ENCODE data around the gene IFNG.
"Not testable (repeated sequence)": the region's sequence is repeated elsewhere in the genome, so short reads cannot be mapped to it uniquely, and the experiment has no call there.

Gene IFNG

DNA sequence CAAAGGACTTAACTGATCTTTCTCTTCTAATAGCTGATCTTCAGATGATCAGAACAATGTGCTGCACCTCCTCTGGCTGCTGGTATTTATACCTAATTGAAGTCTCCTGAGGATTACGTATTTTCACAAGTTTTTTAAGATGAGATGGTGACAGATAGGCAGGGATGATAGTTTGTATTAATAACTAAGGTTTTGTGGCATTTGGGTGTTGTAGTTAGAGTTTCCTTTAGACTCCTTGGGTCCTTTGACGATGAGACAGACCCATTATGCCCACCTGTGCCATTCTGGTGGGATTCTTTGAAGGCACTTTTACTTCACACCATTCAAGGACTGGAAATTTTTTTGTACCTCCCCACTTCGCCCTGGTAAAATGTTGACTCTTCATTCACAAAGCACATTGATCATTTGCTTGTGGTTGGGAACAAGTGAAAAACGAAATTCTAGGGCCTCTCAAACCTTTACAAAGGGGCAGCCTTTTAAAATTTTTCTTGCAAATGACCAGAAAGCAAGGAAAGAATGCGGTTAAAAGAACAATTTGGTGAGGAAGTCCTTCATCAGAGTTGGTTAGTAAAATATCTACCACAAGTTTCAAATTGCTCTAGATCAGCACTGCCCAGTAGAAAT lies at the start of gene IFNG:
Gene IFNG (minus strand): TSS at position 60 of the 624 bp plus-strand sequence. CDS start 125 bp downstream, outside the sequence.
- no peak for DNase-seq

DNA sequence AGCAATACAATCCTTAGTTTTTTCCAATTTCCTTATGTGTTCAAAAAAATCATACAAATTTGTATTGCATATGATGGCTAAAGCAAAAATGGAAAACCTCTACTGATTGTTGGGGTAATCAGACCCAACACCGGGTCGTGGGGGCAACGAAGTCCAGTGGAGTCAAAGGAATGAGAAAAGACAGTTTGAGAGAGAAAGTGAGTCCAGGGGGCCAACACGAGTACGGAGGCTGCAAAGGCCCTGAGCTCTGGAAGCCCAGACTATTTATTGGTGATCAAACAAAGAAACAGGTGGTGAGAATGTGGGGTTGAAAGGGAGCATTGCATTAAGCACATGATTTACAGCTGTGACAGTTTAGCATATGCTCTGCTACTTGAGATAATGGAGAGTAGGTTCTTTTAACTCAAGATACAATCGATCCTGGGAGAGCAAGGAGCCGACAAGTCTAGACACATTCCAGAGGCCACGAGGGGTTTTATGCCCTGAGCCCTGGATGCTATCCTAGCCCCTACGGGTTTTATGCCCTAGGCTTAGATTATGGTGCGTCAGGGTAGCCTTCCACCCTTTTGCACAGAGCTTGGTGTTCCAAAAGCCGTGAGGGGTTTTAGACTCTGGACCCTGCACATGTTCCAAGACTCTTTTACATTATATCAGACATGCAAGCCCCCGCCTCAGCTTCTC lies 49.6 kb upstream of the IFNG start:
- not testable (repeated sequence) for DNase-seq

DNA sequence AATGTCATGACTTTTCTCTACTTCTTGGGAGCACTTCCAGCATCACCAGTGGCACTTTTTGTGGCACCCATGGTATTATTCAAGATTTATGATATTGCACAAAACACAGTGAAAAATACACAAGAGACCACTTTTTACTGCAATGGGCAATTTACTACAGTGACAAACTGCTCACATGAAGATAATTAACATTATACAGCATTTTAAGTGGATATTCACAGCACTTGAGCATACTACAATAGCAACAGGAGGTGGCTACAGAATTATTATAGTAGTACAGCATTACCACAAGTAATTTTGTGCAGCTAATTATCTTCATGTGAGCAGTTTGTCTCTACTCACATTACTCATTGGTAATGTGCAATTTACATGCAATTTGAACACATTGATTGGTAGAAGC lies 47.7 kb upstream of the IFNG start:
- no peak for DNase-seq

DNA sequence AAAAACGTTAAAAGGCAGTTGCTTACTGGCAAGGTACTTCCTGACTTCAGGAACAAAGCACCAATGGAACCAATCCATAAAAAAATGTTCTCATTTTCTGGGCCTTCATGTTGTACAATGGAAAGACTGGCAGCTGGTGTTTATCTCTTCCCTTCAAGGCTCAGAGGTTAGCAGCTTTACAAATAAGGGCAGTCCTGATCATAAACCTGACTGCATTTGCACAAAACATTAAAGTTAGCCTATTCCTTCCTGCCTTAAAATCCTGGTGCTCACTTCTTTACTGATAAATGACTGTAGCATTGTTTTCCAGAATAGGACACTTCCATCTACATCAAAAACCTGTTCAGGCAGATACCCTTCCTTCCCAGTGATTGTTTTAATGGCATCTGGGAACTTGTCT lies 46.9 kb upstream of the IFNG start:
- no peak for DNase-seq

DNA sequence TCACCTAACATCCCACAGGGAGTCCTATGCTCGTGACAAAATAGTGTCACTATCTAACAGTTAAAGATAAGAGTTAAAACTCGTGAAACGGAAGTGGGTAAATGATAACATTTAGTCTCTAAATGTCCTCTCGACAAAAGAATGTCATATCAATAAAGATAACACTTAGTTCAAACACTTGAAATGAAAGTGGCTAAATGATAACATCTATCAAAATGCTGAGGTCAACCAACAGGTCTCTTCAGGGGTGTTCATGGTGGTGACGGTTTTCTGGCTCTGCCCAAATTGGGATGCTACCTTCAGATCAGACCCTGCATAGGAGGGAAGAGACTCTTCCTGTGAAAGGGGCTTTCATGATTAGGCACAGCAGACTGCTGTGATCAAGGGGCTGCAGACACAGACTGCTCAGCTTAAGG lies 43.9 kb upstream of the IFNG start:
- no peak for DNase-seq

DNA sequence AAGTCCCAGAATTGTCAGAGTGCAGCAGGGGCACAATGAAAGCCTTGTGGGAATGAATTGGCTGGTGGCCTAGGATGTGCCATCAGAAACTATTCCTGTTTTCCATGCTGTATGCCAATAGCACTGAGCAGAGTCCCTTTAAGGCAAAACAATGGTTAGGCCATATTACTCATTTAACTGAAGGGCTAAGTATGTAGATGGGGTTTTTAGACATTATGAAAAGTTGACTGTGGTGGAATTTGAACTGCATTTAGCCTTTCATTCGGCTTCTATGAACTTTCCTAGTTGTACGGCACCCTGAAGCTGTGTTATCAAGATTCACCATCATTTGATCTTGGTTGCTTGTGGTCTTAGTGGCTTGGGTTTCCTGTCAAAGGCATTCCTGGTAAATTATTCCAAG lies 41.3 kb upstream of the IFNG start:
- DNase-seq = no peak

DNA sequence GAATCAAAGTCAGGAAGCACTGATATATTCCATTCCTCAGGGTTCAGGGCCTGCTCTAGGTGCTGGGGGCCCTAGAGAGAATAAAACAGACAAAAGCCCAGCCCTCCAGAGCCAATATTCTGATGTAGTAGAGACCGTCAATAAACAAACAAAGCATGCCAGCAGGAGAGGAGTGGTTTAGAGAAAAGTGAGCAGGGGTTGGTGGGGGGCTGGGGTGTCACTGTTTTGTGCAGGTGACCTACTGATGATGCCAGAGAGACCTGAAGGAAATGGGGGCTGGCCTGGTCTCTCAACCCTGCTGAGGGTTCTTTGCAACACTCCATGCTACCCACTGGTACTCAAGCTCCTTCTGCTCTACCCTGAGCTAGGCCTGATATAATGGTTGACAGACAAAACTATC lies 39.6 kb upstream of the IFNG start:
- no peak for DNase-seq

DNA sequence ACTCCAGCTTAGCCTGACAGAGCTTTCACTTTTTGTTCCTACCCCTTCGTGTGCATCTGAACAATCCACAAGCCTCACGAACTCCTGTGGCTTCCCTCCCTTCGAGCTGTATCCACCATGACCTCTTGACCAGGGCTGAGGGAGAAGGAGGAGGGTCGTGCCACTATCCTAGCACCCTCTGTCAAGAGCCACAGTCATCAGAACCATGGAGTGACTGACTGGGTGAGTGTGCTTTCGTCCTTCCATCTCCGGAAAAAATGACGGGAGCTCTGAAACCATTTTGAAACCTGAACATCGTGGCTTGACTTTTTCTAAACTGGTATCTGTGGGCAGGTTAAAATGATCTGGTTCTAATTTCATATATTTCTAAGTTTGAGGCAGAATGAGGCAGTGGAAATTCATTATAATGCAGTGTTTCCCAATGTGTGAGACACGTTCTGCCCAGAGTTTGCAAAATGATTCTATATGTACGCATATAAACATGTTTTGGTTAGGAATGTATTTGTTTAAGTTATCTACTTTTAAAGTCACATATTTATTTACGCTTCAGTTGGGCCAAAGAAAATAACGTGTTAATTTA lies 39.1 kb upstream of the IFNG start:
- no peak for DNase-seq

DNA sequence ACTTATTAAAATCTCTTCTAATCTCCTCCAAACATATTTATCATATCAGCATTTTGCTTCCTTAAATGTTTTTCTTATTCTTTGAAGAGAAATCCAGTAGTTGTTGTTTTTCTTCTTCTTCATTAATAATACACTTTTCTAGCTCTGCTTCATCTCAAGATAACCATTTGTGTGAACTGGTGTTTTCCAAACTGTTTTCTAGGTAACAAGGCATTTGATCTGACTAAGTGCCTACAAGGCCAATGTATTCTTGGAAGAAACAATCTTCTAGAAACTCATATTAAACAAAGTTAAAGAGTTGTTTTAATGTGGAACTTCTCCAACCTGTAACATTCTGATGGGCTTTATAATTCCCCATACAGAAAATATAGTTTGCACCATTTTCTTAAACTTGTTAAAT lies 30.8 kb upstream of the IFNG start:
- DNase-seq = no peak

DNA sequence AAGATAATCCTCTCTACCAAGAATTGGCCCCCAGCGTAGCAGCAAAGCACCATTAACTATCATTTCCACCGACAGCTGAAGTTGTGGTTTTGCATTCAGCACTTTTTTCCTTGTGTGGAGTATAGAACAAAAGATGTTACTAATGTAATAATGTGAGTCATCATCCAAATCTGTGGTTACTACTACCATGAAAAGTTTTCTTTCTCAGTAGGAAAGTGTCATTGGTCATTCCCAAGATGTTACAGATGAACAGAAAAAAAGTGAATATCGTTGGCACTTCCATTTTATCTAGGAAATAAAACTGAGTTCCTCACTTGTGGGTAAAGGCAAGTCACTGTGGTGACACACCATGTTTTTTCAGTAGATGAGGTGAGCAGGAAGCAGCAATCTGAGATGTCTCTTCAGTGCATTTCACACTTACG lies 30.3 kb upstream of the IFNG start:
- no peak for DNase-seq

DNA sequence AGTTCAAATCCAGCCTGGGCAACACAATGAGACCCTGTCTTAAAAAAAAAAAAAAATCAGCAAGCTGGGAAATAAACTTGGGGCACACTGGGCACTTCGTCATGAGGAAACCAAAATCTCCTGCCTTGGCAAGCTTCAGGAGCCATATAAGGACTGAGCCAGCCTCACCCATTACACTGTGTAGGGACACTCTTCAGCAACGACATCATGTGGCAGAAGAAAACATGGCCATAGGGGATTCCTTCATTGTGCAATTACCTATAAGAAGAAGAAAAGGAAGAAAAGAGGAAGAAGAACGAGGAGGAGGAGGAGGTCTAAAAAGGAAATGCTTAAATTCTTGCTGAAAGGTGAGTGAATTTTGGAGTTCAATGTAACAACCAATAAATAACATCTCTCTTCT lies 26.1 kb upstream of the IFNG start:
- DNase-seq = no peak

DNA sequence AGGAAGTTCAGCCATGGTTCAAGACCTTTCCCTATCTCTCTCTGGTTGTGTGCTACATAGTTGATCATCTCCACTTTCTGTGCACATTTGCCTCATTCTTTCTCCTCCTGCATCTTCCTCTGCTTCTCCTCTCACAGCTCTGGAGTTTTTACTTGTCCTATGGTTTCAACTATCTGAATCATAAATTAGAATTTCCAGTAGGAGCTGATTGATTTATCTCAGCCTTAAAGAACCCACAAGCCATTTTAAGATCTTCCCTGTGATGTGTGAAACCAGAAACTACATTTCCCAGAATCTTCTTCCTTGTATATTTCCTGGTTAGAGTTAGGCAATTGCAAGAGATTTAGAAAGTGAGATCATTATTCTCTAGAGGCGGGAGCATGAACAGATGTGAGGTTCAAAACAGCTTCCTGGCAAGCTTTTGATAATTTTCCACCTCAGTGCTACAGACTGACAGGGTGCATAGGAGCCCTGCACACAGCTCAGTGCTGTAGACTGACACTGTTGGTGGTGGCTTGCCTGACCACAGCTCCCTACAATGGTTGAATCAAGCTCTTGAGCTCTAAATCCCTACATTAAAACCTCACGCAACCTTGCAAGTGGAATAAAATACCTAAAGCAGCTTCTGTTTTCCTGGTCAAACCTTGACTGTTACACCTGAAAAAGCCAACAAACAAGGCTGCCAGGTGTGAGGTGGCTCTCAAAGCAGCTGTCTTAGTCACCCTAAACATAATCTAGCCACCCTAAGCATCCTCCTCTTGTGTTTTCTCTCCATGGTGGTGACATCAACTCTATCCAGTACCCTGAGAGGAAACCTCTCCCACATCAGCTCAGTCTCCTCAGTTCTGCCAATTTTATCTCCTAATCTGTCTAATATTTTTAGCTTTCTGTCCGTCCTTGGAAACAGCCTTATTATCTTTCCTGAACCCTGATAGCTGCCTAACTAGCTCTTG lies 21.5 kb upstream of the IFNG start:
- DNase-seq = no peak

DNA sequence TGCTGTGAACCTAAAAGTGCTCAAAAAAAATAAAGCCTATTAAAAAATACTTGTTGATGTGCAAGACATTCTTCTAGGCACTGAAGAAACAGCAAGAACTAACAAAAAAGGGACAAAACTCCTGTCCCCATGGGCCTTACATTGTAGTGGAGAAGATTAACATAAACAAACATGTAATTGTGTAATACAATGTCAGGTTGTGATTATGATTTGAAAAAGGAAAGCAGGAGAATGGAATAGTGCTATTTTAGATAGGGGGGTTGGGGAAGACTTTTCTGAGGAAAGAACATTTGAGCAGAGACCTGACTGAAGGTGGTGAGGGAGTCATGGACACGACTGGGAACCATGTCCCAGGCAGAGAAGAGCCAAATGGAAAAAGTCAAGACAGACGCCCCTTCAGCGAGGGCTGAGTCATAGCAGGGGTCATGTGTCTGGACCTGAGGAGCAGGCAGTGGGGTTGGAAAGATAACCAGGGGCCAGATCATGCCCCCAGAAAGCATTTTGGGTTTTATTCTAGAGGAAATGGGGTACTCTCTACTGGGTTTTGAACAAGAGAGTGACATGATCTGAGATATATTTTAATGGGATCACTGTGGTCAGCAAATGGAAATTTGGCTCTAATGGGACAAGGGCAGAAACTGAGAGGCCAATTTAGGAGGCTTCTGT lies 19.4 kb upstream of the IFNG start:
- no peak for DNase-seq

DNA sequence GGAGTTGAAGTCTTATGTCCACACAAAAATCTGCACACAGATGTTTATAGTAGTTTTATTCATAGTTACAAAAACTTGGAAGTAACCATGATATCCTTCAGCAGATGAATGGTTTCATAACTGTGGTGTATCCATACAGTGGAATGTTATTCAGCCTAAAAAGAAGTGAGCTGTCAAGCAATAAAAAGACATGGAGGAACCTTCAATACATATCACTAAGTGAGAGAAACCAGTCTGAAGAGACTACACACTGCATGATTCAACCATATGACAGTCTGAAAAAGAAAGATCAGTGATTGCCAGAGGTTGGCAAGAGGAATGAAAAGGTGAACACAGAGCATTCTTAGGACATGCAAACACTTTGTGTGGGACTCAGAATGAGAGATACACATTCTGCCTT lies 18.6 kb upstream of the IFNG start:
- no peak for DNase-seq

DNA sequence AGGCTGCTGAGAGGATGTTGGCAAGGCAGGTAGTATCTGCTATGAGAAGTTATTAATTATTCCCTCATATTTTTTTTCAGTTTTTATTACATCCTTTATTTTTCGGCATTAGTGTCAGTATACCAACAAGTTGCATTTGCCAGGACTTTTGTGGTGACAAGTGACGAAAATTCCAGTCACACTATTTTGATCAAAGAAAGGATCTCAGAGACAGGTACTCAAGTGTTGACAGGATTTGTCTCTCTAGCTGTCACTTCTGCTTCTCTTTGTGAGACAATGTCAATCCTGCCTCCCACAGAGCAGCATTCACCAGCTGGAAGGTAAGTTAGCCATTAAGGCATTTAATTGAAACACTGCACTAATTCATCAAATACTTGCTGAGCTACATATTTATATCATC lies 18.0 kb upstream of the IFNG start:
- no peak for DNase-seq

DNA sequence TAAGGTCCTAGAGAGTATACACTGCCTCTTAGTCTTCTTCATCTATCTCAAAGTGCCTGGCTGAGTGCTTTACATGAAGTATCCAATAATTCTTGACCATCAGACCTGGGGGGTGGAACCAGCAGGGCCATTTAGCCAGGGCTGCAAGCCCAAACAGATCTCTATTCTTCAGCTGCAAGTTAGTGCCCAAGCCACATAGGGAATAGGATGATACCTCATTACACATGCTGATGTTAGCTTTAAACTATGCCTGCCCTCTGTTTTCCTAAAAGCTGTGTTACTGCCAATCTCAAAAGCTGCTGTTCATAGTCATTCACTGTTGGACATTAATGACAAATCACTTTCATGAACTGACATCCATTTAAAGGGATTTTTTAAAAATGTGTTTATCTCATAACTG lies 16.7 kb upstream of the IFNG start:
- no peak for DNase-seq

DNA sequence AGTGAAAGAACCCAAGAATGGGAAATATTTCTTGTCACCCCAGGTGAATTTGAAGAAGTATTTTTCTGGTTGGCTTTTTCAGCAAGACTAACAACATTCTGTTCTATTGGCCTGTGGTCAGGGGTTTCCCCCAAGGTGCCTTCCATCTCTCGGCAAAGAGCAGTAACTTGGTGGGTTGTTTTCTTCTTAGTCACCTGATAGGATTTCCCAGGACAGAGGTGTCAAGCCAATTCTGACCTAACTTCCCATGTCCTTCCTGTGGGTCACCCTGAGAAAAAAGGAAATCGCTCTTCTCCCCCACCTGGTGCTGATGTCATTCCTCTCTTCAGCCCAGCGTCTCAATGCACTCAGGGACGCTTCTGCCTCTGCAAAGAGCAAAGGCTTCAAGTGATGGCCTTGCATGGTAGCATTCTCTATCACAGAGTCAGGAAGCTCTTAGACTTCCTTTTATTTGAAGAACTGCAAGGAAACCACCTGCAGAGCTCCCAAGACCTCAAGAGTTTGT lies 16.1 kb upstream of the IFNG start:
- DNase-seq = peak; percentile 69

DNA sequence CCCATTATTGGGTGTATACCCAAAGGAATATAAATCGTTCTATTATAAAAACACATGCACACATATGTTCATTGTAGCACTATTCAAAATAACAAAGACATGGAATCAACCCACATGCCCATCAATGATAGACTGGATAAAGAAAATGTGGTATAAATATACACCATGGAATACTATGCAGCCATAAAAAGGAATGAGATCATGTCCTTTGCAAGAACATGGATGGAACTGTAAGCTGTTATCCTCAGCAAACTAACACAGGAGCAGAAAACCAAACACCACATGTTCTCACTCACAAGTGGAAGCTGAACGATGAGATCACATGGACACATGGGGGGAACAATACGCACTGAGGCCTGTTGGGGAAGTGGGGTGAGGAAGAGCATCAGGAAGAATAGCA lies 15.2 kb upstream of the IFNG start:
- not testable (repeated sequence) for DNase-seq

DNA sequence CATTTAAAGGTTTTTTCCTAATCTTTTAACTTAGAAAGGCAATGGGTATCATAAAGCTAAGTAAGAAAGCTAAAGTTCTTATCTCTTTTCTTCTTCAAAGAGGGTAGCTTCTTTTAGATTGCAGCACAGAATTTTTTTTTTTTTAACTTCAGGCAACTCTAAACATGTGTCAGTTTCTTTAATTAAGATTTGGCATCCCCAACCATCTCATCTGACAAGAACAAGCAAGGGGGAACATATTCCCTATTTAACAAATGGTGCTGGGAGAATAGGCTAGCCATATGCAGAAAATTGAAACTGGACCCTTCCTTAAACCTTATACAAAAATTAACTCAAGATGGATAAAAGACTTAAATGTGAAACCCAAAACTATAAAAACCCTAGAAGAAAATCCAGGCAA lies 14.3 kb upstream of the IFNG start:
- no peak for DNase-seq

DNA sequence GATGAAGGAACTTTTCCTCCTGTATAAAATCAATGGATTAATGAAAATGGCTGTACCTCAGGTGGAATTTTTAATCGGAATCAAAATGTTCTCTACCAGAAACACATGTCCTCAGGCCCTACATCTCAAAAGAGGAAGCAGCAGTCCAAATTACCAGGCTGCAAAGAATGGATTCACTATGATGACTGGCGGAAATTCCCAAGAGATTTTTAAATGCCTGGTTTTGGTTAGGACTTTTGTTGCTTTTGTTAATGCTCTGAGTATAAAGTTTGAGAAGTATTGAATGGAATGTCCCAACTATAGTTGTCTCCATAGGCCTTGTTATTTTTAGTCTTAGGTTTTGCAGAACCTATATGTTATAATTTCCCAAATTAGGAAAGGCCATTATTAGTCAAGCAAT lies 11.2 kb upstream of the IFNG start:
- no peak for DNase-seq

DNA sequence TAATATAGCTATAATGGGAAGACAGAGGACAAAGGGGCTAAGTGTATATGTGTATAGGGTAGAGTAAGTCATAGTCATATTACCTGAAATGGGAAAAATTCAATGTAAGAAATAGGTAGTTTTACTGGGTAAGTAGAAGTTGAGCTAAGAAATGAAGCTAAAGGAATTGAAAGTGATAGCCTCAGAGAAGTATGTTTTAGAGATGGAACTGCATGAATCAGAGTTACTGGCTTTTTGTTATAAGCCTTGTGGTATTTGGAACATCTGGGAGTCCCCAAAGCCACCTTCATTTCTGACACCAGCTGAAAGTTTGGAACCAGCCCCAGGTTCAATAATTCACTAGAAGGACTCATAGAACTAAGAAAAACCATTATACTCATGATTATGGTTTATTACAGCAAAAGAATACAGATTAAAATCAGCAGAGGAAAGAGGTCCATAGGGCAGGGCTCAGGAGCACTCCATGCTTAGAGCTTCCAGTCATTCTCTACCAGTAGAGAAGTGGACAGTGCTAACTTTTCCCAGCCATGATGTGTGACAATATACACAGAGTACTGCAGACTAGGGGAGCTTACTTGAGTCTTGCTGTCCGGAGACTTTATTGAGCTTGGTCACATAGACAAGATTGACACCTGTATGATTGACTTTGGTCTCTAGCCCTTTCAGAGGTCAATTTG lies 9.8 kb upstream of the IFNG start:
- no peak for DNase-seq

DNA sequence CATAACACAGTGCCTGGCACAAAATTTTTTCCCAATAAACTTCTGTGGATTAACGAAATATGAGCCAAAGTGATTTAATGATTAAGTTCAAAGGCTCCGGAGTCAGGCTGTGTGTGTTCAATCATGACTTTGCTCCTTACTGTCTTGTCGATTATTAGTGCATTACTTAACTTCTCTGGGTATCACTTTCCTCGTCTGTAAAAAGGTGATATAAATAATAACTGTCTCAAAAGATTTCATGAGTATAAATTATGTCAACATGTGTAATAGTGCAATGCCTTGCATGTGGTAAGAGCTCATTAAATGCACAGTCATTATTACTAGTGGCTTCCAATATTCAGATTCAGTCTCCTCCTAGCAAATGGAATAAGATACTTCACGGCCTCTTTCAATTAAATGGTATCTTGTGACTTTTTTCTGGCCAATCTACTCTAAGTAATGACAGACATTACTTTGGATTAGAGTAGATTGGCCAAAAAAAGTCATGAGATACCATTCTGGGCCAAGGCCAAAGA lies 6.8 kb upstream of the IFNG start:
- no peak for DNase-seq

Data from DMS79 (cell line).